ENCODE results near the gene LRFN2.

DNA sequence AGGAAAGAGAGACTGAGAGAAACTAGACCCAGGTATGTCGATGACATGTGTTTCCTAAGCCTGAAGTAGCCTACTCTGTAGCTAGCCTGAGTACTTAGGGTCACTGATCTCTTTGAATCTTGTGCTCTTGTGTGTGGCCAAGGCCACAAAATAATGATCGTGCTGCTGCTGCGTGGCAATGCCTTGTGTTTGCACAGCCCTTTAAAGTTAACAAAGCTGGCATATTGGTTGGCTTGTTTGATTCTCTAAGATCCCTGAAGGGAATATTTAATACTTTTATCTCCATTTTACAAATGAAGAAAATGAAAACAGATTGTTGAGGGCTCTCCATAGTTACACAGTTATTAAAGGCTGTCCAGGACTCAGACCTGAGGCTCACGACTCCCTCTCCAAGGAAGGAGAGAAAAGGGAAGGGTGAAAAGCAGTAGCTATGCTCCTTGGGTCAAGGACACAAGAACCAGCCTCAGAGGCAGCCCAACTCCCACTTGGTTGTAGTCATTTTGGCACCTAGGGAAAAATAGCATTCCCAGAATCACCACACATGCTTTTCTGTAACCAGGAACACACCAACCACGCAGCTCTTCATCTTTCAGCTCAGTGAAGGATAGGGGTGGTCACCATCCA, 130.7 kb downstream of the LRFN2 start:
- TF ChIP-seq, protein P1, sequence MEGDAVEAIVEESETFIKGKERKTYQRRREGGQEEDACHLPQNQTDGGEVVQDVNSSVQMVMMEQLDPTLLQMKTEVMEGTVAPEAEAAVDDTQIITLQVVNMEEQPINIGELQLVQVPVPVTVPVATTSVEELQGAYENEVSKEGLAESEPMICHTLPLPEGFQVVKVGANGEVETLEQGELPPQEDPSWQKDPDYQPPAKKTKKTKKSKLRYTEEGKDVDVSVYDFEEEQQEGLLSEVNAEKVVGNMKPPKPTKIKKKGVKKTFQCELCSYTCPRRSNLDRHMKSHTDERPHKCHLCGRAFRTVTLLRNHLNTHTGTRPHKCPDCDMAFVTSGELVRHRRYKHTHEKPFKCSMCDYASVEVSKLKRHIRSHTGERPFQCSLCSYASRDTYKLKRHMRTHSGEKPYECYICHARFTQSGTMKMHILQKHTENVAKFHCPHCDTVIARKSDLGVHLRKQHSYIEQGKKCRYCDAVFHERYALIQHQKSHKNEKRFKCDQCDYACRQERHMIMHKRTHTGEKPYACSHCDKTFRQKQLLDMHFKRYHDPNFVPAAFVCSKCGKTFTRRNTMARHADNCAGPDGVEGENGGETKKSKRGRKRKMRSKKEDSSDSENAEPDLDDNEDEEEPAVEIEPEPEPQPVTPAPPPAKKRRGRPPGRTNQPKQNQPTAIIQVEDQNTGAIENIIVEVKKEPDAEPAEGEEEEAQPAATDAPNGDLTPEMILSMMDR (IDR thresholded peaks at IDR 0.05), result no peak
- no peak for TF ChIP-seq POLR2A (IDR thresholded peaks at IDR 0.05)

All from breast epithelium (tissue), 3 donors.